Tibial nerve (tissue), 4 donors: ENCODE data around the gene SMAD4. TPM values are rescaled to one million over a fixed set of nuclear protein-coding genes. Genes with fewer than 3 reads are reported as not detected.

Experiments used
- DNase-seq, 2 donors: peaks; one replicate each; pipeline ENCODE4 v3.0.0-alpha.2; 2019; ENCODE audit warnings: low spot score in 2 of 2
- H3K27ac ChIP-seq, 4 donors: fragments of 200-600 bp; sonication (generic) in 3 of 4; one replicate each; pipeline ENCODE4 v1.5.1; 2017 to 2019; ENCODE audit warnings: mild to moderate bottlenecking in 1 of 4
- H3K27me3 ChIP-seq, 2 donors: fragments of 200-600 bp; sonication (generic) in 1 of 2; one replicate each; pipeline versions ENCODE4 v1.5.1 to v1.6.0; 2017 to 2019
- H3K36me3 ChIP-seq, 3 donors: fragments of 200-600 bp; sonication (generic); one replicate each; pipeline ENCODE4 v1.5.1; 2018 to 2019
- H3K4me1 ChIP-seq, 4 donors: fragments of 200-600 bp; sonication (generic) in 3 of 4; one replicate each; pipeline ENCODE4 v1.5.1; 2017 to 2019
- H3K4me3 ChIP-seq, 4 donors: fragments of 200-600 bp; sonication (generic) in 3 of 4; one replicate each; pipeline ENCODE4 v1.5.1; 2017 to 2019; ENCODE audit warnings: mild to moderate bottlenecking in 1 of 4, moderate library complexity in 1 of 4
- H3K9me3 ChIP-seq, 4 donors: fragments of 200-600 bp; sonication (generic) in 3 of 4; one replicate each; pipeline ENCODE4 v1.5.1; 2017 to 2019
- EP300 ChIP-seq, 2 donors: sonication (generic); formaldehyde crosslinking; IDR thresholded peaks; one replicate each; pipeline ENCODE4 v1.6.1; 2017; ENCODE audit warnings: antibody characterized with exemption in 2 of 2, mild to moderate bottlenecking in 1 of 2
- POLR2A ChIP-seq, 2 donors: fragments of 450-650 bp; IDR thresholded peaks; one replicate each; pipeline ENCODE4 v1.6.1; 2017; ENCODE audit warnings: antibody characterized with exemption in 2 of 2, mild to moderate bottlenecking in 2 of 2, moderate library complexity in 2 of 2
- WGBS, 2 donors: methylation state at CpG; one replicate each; pipeline ENCODE4 v1.1.5; 2018; 5-methylcytosine and 5-hydroxymethylcytosine counted together
- total RNA-seq, 4 donors: library from RNA; depleted of rRNA; stranded (reverse); fragments of >200 nt; gene quantifications; one replicate each; pipeline ENCODE4 v1.1.0, GENCODE V29; 2016
- TF ChIP-seq, protein P1 (sequence below), 5 experiments: fragments of 200-600 bp in 3 of 5; fragments of 450-650 bp in 2 of 5; sonication (generic) in 3 of 5; IDR thresholded peaks; one replicate each; pipeline ENCODE4 v1.5.1; 2016 to 2019; ENCODE audit warnings: antibody characterized with exemption in 5 of 5, mild to moderate bottlenecking in 3 of 5, moderate library complexity in 2 of 5

Gene SMAD4
- total RNA-seq, 4 donors from 2014 or later = 100 to 182 (median 148) TPM

DNA sequence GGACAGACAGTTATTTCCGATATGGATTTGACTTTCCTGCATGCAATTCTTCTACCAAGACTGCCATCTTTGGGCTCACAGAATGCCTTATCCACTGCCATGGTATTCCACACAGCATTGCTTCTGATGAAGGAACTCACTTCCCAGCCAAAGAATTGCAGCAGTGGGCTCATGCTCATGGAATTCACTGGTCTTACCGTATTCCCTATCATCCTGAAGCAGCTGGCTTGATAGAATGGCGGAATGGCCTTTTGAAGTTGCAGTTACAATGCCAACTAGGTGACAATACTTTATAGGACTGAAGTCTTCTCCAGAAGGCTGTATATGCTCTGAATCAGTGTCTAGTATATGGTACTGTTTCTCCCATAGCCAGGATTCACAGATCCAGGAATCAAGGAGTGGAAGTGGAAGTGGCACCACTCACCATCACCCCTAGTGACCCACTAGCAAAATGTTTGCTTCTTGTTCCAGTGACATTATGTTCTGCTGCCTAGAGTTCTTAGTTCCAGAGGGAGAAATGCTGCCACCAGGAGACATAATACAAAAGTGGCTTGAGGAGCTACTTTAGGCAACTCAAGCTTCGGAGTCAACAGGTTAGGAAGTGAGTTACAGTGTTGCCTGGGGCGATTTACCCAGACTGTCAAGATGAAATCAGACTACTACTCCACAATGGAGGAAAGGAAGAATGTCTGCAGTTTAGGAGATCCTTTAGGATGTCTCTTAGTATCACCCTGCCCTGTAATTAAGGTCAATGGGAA, 23.8 kb upstream of the SMAD4 start:
- Histone ChIP-seq H3K27ac (no peak overlapping the region), H3K27me3 (no peaks in the 10 kb centered on the region), H3K4me1 (no peaks in the 10 kb centered on the region), H3K36me3 (peaks cover 0 to 4% (median 0%) of the 10 kb centered on the region in 3 donors), H3K4me3 (no peak overlapping the region), H3K9me3 (no peaks in the 10 kb centered on the region)
- TF ChIP-seq EP300 (IDR thresholded peaks at IDR 0.05) (no peak), POLR2A (IDR thresholded peaks at IDR 0.05) (no peak)
- TF ChIP-seq, protein P1, sequence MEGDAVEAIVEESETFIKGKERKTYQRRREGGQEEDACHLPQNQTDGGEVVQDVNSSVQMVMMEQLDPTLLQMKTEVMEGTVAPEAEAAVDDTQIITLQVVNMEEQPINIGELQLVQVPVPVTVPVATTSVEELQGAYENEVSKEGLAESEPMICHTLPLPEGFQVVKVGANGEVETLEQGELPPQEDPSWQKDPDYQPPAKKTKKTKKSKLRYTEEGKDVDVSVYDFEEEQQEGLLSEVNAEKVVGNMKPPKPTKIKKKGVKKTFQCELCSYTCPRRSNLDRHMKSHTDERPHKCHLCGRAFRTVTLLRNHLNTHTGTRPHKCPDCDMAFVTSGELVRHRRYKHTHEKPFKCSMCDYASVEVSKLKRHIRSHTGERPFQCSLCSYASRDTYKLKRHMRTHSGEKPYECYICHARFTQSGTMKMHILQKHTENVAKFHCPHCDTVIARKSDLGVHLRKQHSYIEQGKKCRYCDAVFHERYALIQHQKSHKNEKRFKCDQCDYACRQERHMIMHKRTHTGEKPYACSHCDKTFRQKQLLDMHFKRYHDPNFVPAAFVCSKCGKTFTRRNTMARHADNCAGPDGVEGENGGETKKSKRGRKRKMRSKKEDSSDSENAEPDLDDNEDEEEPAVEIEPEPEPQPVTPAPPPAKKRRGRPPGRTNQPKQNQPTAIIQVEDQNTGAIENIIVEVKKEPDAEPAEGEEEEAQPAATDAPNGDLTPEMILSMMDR (IDR thresholded peaks at IDR 0.05) = no peak
- DNase-seq = no peak
- WGBS, 2 donors = 86 to 88% methylated on average over 5 of the region's 5 CpGs

DNA sequence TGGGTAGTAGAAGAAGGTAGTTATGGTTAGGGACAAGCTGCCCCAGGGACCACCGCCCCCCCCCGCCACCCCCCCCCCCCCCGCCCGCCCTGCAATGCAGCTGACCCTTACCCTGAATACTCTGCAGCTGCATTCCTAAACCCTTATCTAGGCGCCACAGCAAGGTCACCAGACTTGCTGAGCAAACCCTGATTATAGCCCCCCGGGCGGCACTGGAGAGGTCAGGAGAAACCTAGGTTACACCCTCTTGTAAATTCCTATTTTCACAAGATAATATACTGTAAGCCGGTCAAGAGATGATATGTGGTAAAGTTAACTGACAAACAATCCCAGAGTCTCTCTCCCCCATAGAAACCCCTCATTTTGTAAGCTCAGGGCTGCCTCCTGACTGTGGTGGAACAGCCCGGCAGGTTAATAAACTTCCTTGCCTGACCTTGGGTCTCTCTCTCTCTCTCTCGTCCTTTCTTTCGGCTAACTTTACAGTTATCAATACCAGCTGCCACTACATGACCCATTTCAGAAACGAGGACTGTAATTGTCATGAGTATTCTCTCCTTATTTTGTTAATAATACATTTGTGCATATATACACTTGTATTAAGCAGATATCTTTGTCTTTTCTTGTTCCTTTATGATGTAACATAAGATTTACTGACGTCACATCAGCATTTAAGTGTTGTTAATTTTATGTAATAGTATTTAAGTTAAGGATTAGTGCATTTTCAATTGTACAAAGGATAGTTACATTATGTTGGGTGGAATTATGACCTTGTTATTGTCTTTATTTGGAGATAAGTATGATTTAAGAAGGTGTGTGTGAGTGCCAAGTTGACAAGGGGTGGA, 22.8 kb upstream of the SMAD4 start:
- Histone ChIP-seq H3K4me1 (no peaks in the 10 kb centered on the region), H3K9me3 (no peaks in the 10 kb centered on the region), H3K27me3 (no peaks in the 10 kb centered on the region), H3K27ac (no peak overlapping the region), H3K4me3 (no peak overlapping the region), H3K36me3 (no peaks in the 10 kb centered on the region)
- DNase-seq = no peak
- 59 to 75% methylated on average over 9 to 13 of the region's 13 CpGs for WGBS, 2 donors
- no peak for TF ChIP-seq EP300 (IDR thresholded peaks at IDR 0.05)
- TF ChIP-seq POLR2A (IDR thresholded peaks at IDR 0.05) = no peak
- TF ChIP-seq, protein P1 (IDR thresholded peaks at IDR 0.05) = no peak

DNA sequence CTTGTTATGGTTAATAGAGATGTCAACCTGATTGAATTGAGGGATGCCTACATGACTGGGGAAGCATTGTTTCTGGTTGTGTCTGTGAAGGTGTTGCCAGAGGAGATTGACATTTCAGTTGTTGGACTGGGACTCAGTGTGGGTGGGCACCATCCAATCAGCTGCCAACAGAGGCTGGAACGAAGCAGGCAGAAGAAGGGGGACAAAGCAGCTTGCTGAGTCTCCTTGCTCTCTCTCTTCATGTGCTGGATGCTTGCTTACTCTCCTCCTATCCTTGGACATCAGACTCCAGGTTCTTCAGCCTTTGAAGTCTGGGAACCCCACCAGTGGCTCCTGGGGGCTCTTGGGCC, 22.2 kb upstream of the SMAD4 start:
- WGBS, 2 donors = 45 to 60% methylated on average over 1 of the region's 1 CpG

DNA sequence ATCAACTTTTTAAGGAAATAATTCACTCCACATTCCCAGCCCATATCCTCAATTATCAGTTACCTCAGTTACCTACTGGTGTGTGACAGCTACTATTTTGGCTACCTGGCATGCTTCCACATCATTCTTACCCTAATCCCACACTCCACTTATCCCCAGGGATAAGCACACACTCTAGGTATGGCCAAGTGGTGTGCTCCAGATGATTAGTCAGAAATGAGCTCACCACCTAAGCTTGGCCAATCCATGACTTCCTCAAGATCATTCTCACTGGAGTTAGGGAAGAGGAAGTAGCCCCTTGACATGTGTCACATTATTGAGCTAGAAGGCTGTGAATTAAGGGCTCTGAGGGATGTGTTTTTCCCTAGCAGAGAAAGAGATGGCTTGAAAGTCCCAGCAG, 20.9 kb upstream of the SMAD4 start:
- Histone ChIP-seq H3K4me3 (no peak overlapping the region), H3K9me3 (no peaks in the 10 kb centered on the region), H3K27me3 (no peaks in the 10 kb centered on the region), H3K27ac (no peak overlapping the region), H3K4me1 (no peaks in the 10 kb centered on the region), H3K36me3 (peaks cover 0 to 1% (median 0%) of the 10 kb centered on the region in 3 donors)
- TF ChIP-seq, protein P1 (IDR thresholded peaks at IDR 0.05) = no peak
- TF ChIP-seq POLR2A (IDR thresholded peaks at IDR 0.05) (no peak), EP300 (IDR thresholded peaks at IDR 0.05) (no peak)
- no peak for DNase-seq

More for the DNA sequence above, 22.2 kb upstream of the SMAD4 start:
- TF ChIP-seq, protein P1 (IDR thresholded peaks at IDR 0.05) = no peak
- TF ChIP-seq POLR2A (IDR thresholded peaks at IDR 0.05) = no peak
- no peak for TF ChIP-seq EP300 (IDR thresholded peaks at IDR 0.05)
- Histone ChIP-seq H3K4me1 (no peaks in the 10 kb centered on the region), H3K27me3 (no peaks in the 10 kb centered on the region), H3K4me3 (no peak overlapping the region), H3K27ac (no peak overlapping the region), H3K9me3 (no peaks in the 10 kb centered on the region), H3K36me3 (no peaks in the 10 kb centered on the region)
- DNase-seq = no peak

DNA sequence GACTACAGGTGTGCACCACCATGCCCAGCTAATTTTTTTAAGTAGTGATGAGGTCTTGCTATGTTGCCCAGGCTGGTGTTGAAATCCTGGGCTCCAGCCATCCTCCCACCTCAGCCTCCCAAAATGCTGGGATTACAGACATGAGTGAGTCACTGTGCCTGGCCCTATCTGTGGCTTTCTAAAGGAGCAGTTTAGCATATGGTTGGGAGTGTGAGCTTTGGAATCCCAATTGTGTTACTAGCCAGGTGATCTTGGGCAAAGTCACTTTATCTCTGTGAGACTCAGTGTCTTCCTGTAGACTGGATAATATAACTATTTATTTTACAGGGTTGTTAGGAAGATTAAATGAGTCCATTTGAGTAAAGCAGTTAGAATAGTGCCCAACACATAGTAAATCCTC, 19.8 kb upstream of the SMAD4 start:
- H3K36me3 ChIP-seq = peaks cover 0 to 6% (median 0%) of the 10 kb centered on the region in 3 donors
- H3K27me3 ChIP-seq = no peaks in the 10 kb centered on the region
- no peak overlapping the region for H3K4me3 ChIP-seq
- DNase-seq = no peak
- TF ChIP-seq POLR2A (IDR thresholded peaks at IDR 0.05) = no peak
- TF ChIP-seq, protein P1 (IDR thresholded peaks at IDR 0.05) = no peak
- no peak for TF ChIP-seq EP300 (IDR thresholded peaks at IDR 0.05)
- H3K27ac ChIP-seq = no peak overlapping the region
- H3K9me3 ChIP-seq = no peaks in the 10 kb centered on the region
- H3K4me1 ChIP-seq = no peaks in the 10 kb centered on the region
